CD4-positive, alpha-beta T cell (primary cell): ENCODE measurements around the gene CADM2. TPM values are rescaled to one million over a fixed set of nuclear protein-coding genes. Genes with fewer than 3 reads are reported as not detected.

Experiments
- ATAC-seq: fragments of 200-7000 bp; cut with Tn5 transposase; one replicate; pipeline ENCODE4 v1.10.0; 2022; ENCODE audit warnings: mild to moderate bottlenecking; ENCODE audit not compliant: poor library complexity
- CTCF ChIA-PET: fragments of 350-600 bp; sonication (Branson Sonifier 250); formaldehyde crosslinking; loops from one replicate; lab custom pipeline; 2021; ENCODE audit warnings: antibody characterized with exemption, inconsistent platforms; lab: Charles Lee
- POLR2A ChIA-PET: fragments of 350-600 bp; sonication (Branson Sonifier 250); formaldehyde crosslinking; loops from one replicate; lab custom pipeline; 2021; ENCODE audit warnings: antibody characterized with exemption, inconsistent platforms; lab: Charles Lee
- DNase-seq, 14 experiments: peaks; one replicate each; pipeline ENCODE4 v3.0.0-alpha.2; 2013 to 2020; ENCODE audit warnings: mixed read lengths in 2 of 14
- H3K27ac ChIP-seq, 2 donors: one replicate each; pipeline versions ENCODE4 v1.5.1 to v1.7.0; 2013; ENCODE audit warnings: low read length in 2 of 2, low read depth in 1 of 2, mild to moderate bottlenecking in 1 of 2
- H3K27me3 ChIP-seq, 2 experiments: 1 replicate in 1 of 2; 2 replicates in 1 of 2; pipeline versions ENCODE4 v1.6.1 to v1.7.0; 2013; ENCODE audit warnings: low read length in 2 of 2, control low read depth in 1 of 2, mild to moderate bottlenecking in 1 of 2, moderate library complexity in 1 of 2; ENCODE audit not compliant: insufficient read depth in 2 of 2, control insufficient read depth in 1 of 2
- H3K36me3 ChIP-seq: one replicate; pipeline ENCODE4 v1.6.1; 2013; ENCODE audit warnings: low read length, control low read depth; ENCODE audit not compliant: insufficient read depth
- H3K4me1 ChIP-seq: one replicate; pipeline ENCODE4 v1.6.1; 2013; ENCODE audit warnings: low read length, control low read depth; ENCODE audit not compliant: insufficient read depth
- H3K4me3 ChIP-seq: one replicate; pipeline ENCODE4 v1.5.1; 2013; ENCODE audit warnings: mild to moderate bottlenecking, low read length, moderate library complexity
- H3K9me3 ChIP-seq, 2 experiments: 1 replicate in 1 of 2; 2 replicates in 1 of 2; pipeline versions ENCODE4 v1.6.1 to v1.7.0; 2013; ENCODE audit warnings: low read length in 2 of 2, mild to moderate bottlenecking in 2 of 2, control low read depth in 1 of 2, moderate library complexity in 1 of 2; ENCODE audit not compliant: control insufficient read depth in 1 of 2, insufficient read depth in 1 of 2
- H3K27ac Mint-ChIP-seq: one replicate; pipeline ENCODE4 v1.8.0; 2020; ENCODE audit warnings: mixed read lengths
- H3K27me3 Mint-ChIP-seq: one replicate; pipeline ENCODE4 v1.8.0; 2021; ENCODE audit warnings: mixed read lengths
- H3K36me3 Mint-ChIP-seq: one replicate; pipeline ENCODE4 v1.8.0; 2021; ENCODE audit warnings: low read depth, mixed read lengths
- H3K4me1 Mint-ChIP-seq: one replicate; pipeline ENCODE4 v1.8.0; 2021; ENCODE audit warnings: low read depth, mixed read lengths
- H3K4me3 Mint-ChIP-seq: one replicate; pipeline ENCODE4 v1.8.0; 2020; ENCODE audit warnings: mild to moderate bottlenecking, mixed read lengths
- H3K9me3 Mint-ChIP-seq: one replicate; pipeline ENCODE4 v1.8.0; 2020; ENCODE audit warnings: mixed read lengths
- CTCF ChIP-seq: fragments of 200-600 bp; IDR thresholded peaks from one replicate; pipeline ENCODE4 v1.8.0; 2022; ENCODE audit warnings: antibody characterized with exemption, mild to moderate bottlenecking
- intact Hi-C, 2 experiments: fragments of 100-400 bp; cut with DNase I in 1 of 2; cut with micrococcal nuclease in 1 of 2; formaldehyde crosslinking; loops; one replicate each; pipeline versions ENCODE4 v1.15.1 to v1.9.0; 2023 to 2025; cut with DNase I, micrococcal nuclease
- microRNA-seq: library from miRNA; unstranded; fragments of <30 nt; microRNA quantifications from one replicate; pipeline ENCODE4 v1.2.0, GENCODE V29; 2021; ENCODE audit warnings: borderline microRNAs expressed, borderline replicate concordance
- total RNA-seq, 174 experiments: library from RNA in 2 of 174; stranded (reverse) in 2 of 174; gene quantifications; one replicate each; pipeline ENCODE4 v1.2.3 and lab custom pipeline; 2021 to 2026

Gene CADM2
- total RNA-seq, 2 experiments from 2014 or later = 0.03 to 0.11 TPM

GRCh38 chr3:86087160-86087871, 1128.5 kb downstream of the CADM2 start:
- Histone ChIP-seq H3K9me3 (peaks cover 0 to 19% of the 10 kb centered on the region in 2 experiments), H3K4me3 (no peak overlapping the region), H3K27ac (no peak overlapping the region), H3K4me1 (no peaks in the 10 kb centered on the region), H3K36me3 (no peaks in the 10 kb centered on the region), H3K27me3 (no peaks in the 10 kb centered on the region)
- ATAC-seq (no peak), DNase-seq (no peak)
- H3K27me3 Mint-ChIP-seq = no peaks in the 10 kb centered on the region
- peaks cover 2% of the 10 kb centered on the region for H3K9me3 Mint-ChIP-seq
- H3K27ac Mint-ChIP-seq = no peak overlapping the region
- CTCF ChIA-PET = interaction anchor here (0.7 kb wide), 1 partner anchor 512 kb away, joined by 4 read pairs; no protein-coding TSS in a partner anchor
- intact Hi-C loops = no loop called here
- H3K4me3 Mint-ChIP-seq = no peak overlapping the region
- no peak for TF ChIP-seq CTCF
- no peaks in the 10 kb centered on the region for H3K4me1 Mint-ChIP-seq
- H3K36me3 Mint-ChIP-seq = no peaks in the 10 kb centered on the region
- POLR2A ChIA-PET = no interaction called here

- Mint-ChIP-seq H3K4me1 (no peaks in the 10 kb centered on the region), H3K27me3 (no peaks in the 10 kb centered on the region), H3K36me3 (no peaks in the 10 kb centered on the region), H3K27ac (no peak overlapping the region), H3K4me3 (no peak overlapping the region), H3K9me3 (peaks cover 18% of the 10 kb centered on the region)
- ChIA-PET POLR2A (no interaction called here), CTCF (no interaction called here)
- H3K27me3 ChIP-seq = no peaks in the 10 kb centered on the region
- no peak overlapping the region for H3K27ac ChIP-seq
- H3K4me1 ChIP-seq = no peaks in the 10 kb centered on the region
- peaks cover 0 to 6% of the 10 kb centered on the region in 2 experiments for H3K9me3 ChIP-seq
- H3K36me3 ChIP-seq = no peaks in the 10 kb centered on the region
- DNase-seq (no peak), ATAC-seq (no peak)
- H3K4me3 ChIP-seq = no peak overlapping the region
- intact Hi-C loops = no loop called here
- TF ChIP-seq CTCF = no peak
These were observed 1145.4 kb downstream of the CADM2 start for GRCh38 chr3:86104154-86104553.

GRCh38 chr3:86109434-86109833, 1150.6 kb downstream of the CADM2 start:
- Histone ChIP-seq H3K27me3 (no peaks in the 10 kb centered on the region), H3K4me3 (no peak overlapping the region), H3K4me1 (no peaks in the 10 kb centered on the region), H3K9me3 (peaks cover 0 to 11% of the 10 kb centered on the region in 2 experiments), H3K27ac (no peak overlapping the region), H3K36me3 (no peaks in the 10 kb centered on the region)
- POLR2A ChIA-PET = no interaction called here
- CTCF ChIA-PET = no interaction called here
- H3K4me3 Mint-ChIP-seq = no peak overlapping the region
- no peak for TF ChIP-seq CTCF
- H3K27ac Mint-ChIP-seq = no peak overlapping the region
- H3K27me3 Mint-ChIP-seq = no peaks in the 10 kb centered on the region
- ATAC-seq = no peak
- no peaks in the 10 kb centered on the region for H3K4me1 Mint-ChIP-seq
- intact Hi-C loops = no loop called here
- peaks cover 12% of the 10 kb centered on the region for H3K9me3 Mint-ChIP-seq
- DNase-seq = no peak
- H3K36me3 Mint-ChIP-seq = no peaks in the 10 kb centered on the region

Small RNA genes lying within 50 kb of the gene (microRNA-seq; reads per million reads assigned to microRNA genes)
- not detected for gene MIR5688
